GM12878 (cell line): Measurements from ENCODE around the gene COG4. TPM values are rescaled to one million over a fixed set of nuclear protein-coding genes. Genes with fewer than 3 reads are reported as not detected.

Experiments used
- ATAC-seq: fragments of 200-7000 bp; cut with Tn5 transposase; 3 replicates; pipeline ENCODE4 v1.9.1; 2020; ENCODE audit warnings: mild to moderate bottlenecking, moderate library complexity
- BruUV-seq: library from RNA; stranded (reverse); fragments of 400-500 nt; replicated peaks from 2 replicates; lab custom pipeline; 2021; lab: Mats Ljungman, UMichigan
- CTCF ChIA-PET: fragments of 300-600 bp; sonication (Branson Sonifier 250); formaldehyde crosslinking; extraction: SDS; loops from one replicate; lab custom pipeline; 2021; ENCODE audit warnings: inconsistent platforms; lab: Yijun Ruan, JAX
- POLR2A ChIA-PET: fragments of 350-600 bp; formaldehyde crosslinking; extraction: SDS; loops from one replicate; lab custom pipeline; 2021; ENCODE audit warnings: inconsistent platforms; lab: Charles Lee
- RAD21 ChIA-PET: fragments of 300-600 bp; sonication (Branson Sonifier 250); formaldehyde crosslinking; loops from one replicate; lab custom pipeline; 2023; ENCODE audit warnings: antibody characterized with exemption; ENCODE audit not compliant: unreplicated experiment; lab: Charles Lee
- SMC1A ChIA-PET: fragments of 300-600 bp; sonication (Branson Sonifier 250); formaldehyde crosslinking; loops from one replicate; lab custom pipeline; 2023; ENCODE audit not compliant: unreplicated experiment, uncharacterized antibody; lab: Charles Lee
- DNase-seq: peaks from one replicate; pipeline ENCODE4 v3.0.0-alpha.2; 2011; ENCODE audit warnings: low read depth, low spot score
- FAIRE-seq: peaks from 3 replicates; lab custom pipeline; 2011; peaks lifted over from hg19 to GRCh38; lab: Jason Lieb, UNC
- H2AFZ ChIP-seq: 2 replicates; pipeline ENCODE4 v1.6.0; 2011; ENCODE audit warnings: low read depth, low read length, control low read depth; ENCODE audit not compliant: control insufficient read depth
- H3K27ac ChIP-seq: 2 replicates; pipeline ENCODE4 v1.5.1; 2011; ENCODE audit warnings: control low read depth; ENCODE audit not compliant: control insufficient read depth, insufficient read depth
- H3K27me3 ChIP-seq, 2 experiments: replicated peaks in 1 of 2; 2 replicates each; pipeline versions ENCODE4 v1.6.0 to v1.6.1; 2011; ENCODE audit warnings: low read length in 1 of 2; ENCODE audit not compliant: control insufficient read depth in 2 of 2, insufficient read depth in 2 of 2
- H3K36me3 ChIP-seq, 2 experiments: 2 replicates each; pipeline ENCODE4 v1.5.1; 2011; ENCODE audit warnings: low read length in 1 of 2; ENCODE audit not compliant: control insufficient read depth in 2 of 2, insufficient read depth in 2 of 2
- H3K4me1 ChIP-seq: 2 replicates; pipeline ENCODE4 v1.6.1; 2011; ENCODE audit warnings: mild to moderate bottlenecking, low read length, moderate library complexity, mixed read lengths; ENCODE audit not compliant: control insufficient read depth, insufficient read depth
- H3K4me2 ChIP-seq: 2 replicates; pipeline ENCODE4 v1.6.0; 2011; ENCODE audit warnings: control low read depth; ENCODE audit not compliant: control insufficient read depth, insufficient read depth
- H3K4me3 ChIP-seq: fragments of 200-600 bp; sonication (generic); 2 replicates; pipeline ENCODE4 v1.5.1; 2016
- H3K79me2 ChIP-seq: 2 replicates; pipeline ENCODE4 v1.6.0; 2011; ENCODE audit warnings: low read length; ENCODE audit not compliant: control insufficient read depth, insufficient read depth
- H3K9ac ChIP-seq: 2 replicates; pipeline ENCODE4 v1.8.0; 2011; ENCODE audit warnings: low read length, control low read depth, mixed read lengths; ENCODE audit not compliant: control insufficient read depth, insufficient read depth
- H3K9me3 ChIP-seq: replicated peaks from 3 replicates; pipeline ENCODE4 v1.5.1; 2011; ENCODE audit warnings: mild to moderate bottlenecking, low read length; ENCODE audit not compliant: control insufficient read depth, insufficient read depth
- H4K20me1 ChIP-seq: 2 replicates; pipeline ENCODE4 v1.6.0; 2011; ENCODE audit not compliant: control insufficient read depth, insufficient read depth
- ATF2 ChIP-seq: IDR thresholded peaks from 2 replicates; pipeline ENCODE4 v1.6.1; 2012; ENCODE audit warnings: low read length, inconsistent platforms
- ATF7 ChIP-seq: fragments of 450-650 bp; IDR thresholded peaks from 2 replicates; pipeline ENCODE4 v1.6.1; 2016; ENCODE audit warnings: low read depth, mild to moderate bottlenecking
- CTCF ChIP-seq, 3 experiments: IDR thresholded peaks in 2 of 3; conservative IDR thresholded peaks in 1 of 3; 2 replicates each; pipeline ENCODE4 v1.5.1; 2011; ENCODE audit warnings: low read depth in 3 of 3, low read length in 3 of 3, mild to moderate bottlenecking in 3 of 3, control low read depth in 2 of 3, moderate library complexity in 2 of 3, inconsistent platforms in 1 of 3, mixed read lengths in 1 of 3; ENCODE audit not compliant: control insufficient read depth in 2 of 3, insufficient read depth in 1 of 3; ENCODE audit errors: extremely low read depth in 1 of 3
- CUX1 ChIP-seq: IDR thresholded peaks from 2 replicates; pipeline ENCODE4 v1.6.1; 2012; ENCODE audit warnings: improper control_type of control experiment, low read depth, low read length; ENCODE audit not compliant: insufficient replicate concordance
- NFYA ChIP-seq: IDR thresholded peaks from 2 replicates; pipeline ENCODE4 v1.6.1; 2011; ENCODE audit warnings: low read depth, mild to moderate bottlenecking, low read length, improper control_type of control experiment, borderline replicate concordance
- RAD21 ChIP-seq: IDR thresholded peaks from 2 replicates; pipeline ENCODE4 v1.6.1; 2011; ENCODE audit warnings: mild to moderate bottlenecking, low read depth, low read length, moderate library complexity; ENCODE audit not compliant: insufficient read depth
- SMC3 ChIP-seq: IDR thresholded peaks from 2 replicates; pipeline ENCODE4 v1.6.1; 2011; ENCODE audit warnings: low read length, improper control_type of control experiment, borderline replicate concordance
- WGBS: methylation state at CpG from one replicate; pipeline ENCODE4 v1.1.6; 2016; ENCODE audit warnings: low lambda C conversion rate; ENCODE audit not compliant: insufficient replicate concordance, insufficient coverage; ENCODE audit errors: missing lambda C conversion rate; 5-methylcytosine and 5-hydroxymethylcytosine counted together
- in situ Hi-C: fragments of 300-500 bp; cut with MboI; formaldehyde crosslinking; loops from 9 replicates; pipeline ENCODE4 v1.14.3; 2018; ENCODE audit warnings: mixed read lengths
- intact Hi-C: fragments of 100-400 bp; cut with micrococcal nuclease; formaldehyde crosslinking; loops from one replicate; pipeline ENCODE4 v1.14.2; 2022; ENCODE audit not compliant: unreplicated experiment
- polyA plus RNA-seq, 11 experiments: library from polyadenylated mRNA; depleted of rRNA in 4 of 11; unstranded in 6 of 11; stranded (reverse) in 5 of 11; fragments of >200 nt; fragmentation: Nextera tagmentation in 4 of 11; fragmentation: Illumina TruSeq in 1 of 11; extraction: Ambion mirVana in 4 of 11; extraction: Trizol in 1 of 11; gene quantifications; 1 replicate in 1 of 11; 2 replicates in 10 of 11; pipeline versions ENCODE4 v1.2.1 to v1.2.3, GENCODE V29; 2011 to 2016; ENCODE audit warnings: inconsistent platforms in 2 of 11, missing spikeins in 2 of 11, low read depth in 1 of 11
- total RNA-seq, 4 experiments: library from RNA; depleted of rRNA in 3 of 4; stranded (reverse); fragments of >200 nt in 3 of 4; fragmentation: Illumina TruSeq in 1 of 4; extraction: Trizol in 1 of 4; gene quantifications; 2 replicates each; pipeline versions ENCODE4 v1.2.1 to v1.2.3, GENCODE V29; 2013 to 2021
- TF ChIP-seq, protein P1 (sequence below): fragments of 450-650 bp; IDR thresholded peaks from 2 replicates; pipeline ENCODE4 v1.6.1; 2014; ENCODE audit warnings: mild to moderate bottlenecking

COG4 gene
- total and polyA plus RNA-seq, 10 of the 15 experiments (the other 5 are each of a cell fraction or from before 2014, with no cell fraction given), result 7.0 to 57.7 (median 33.0) TPM

GRCh38 chr16:70510216-70510615 is 13.1 kb downstream of the COG4 start (continued):
- TF ChIP-seq NFYA (no peak), CUX1 (no peak), ATF7 (no peak)
- TF ChIP-seq, protein P1, sequence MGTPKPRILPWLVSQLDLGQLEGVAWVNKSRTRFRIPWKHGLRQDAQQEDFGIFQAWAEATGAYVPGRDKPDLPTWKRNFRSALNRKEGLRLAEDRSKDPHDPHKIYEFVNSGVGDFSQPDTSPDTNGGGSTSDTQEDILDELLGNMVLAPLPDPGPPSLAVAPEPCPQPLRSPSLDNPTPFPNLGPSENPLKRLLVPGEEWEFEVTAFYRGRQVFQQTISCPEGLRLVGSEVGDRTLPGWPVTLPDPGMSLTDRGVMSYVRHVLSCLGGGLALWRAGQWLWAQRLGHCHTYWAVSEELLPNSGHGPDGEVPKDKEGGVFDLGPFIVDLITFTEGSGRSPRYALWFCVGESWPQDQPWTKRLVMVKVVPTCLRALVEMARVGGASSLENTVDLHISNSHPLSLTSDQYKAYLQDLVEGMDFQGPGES, result no peak

- 10% methylated on average over 5 of the region's 5 CpGs for WGBS
- no peak overlapping the region for H2AFZ ChIP-seq
- ChIA-PET RAD21 (interaction anchor here (0.6 to 1.6 kb wide), 15 partner anchors 11 to 263 kb away, joined by 3 to 9 read pairs (median 3); partner anchors contain the start of gene ST3GAL2), SMC1A (interaction anchor here (0.5 to 1.8 kb wide), 16 partner anchors 10 to 144 kb away, joined by 3 to 11 read pairs (median 3); no protein-coding TSS in a partner anchor), POLR2A (interaction anchor here (1.1 to 1.7 kb wide), 3 partner anchors 53 to 142 kb away, joined by 3 to 4 read pairs (median 3); no protein-coding TSS in a partner anchor), CTCF (interaction anchor here (0.6 to 2.0 kb wide), 29 partner anchors 9 to 263 kb away, joined by 3 to 9 read pairs (median 4); partner anchors contain the start of genes COG4, DDX19A and SF3B3)
- H3K36me3 ChIP-seq, result peaks cover 4 to 15% of the 10 kb centered on the region in 2 experiments
- in situ Hi-C loops (no loop called here), intact Hi-C loops (loop anchor here (1.0 kb wide), 1 partner anchor 145 kb away; no protein-coding TSS in a partner anchor)
- TSS peak; percentile 65 for BruUV-seq
- ATAC-seq (peak; percentile 94), FAIRE-seq (peak; percentile 97), DNase-seq (no peak)
- H3K4me1 ChIP-seq, result no peaks in the 10 kb centered on the region
- no peak overlapping the region for H3K9ac ChIP-seq
- no peaks in the 10 kb centered on the region for H3K27me3 ChIP-seq
- no peak overlapping the region for H3K4me3 ChIP-seq
- no peaks in the 10 kb centered on the region for H3K9me3 ChIP-seq
- H4K20me1 ChIP-seq, result no peaks in the 10 kb centered on the region
- peak; percentile 23; the same call in 1 of the 2 replicates for TF ChIP-seq SMC3
- TF ChIP-seq CTCF (IDR thresholded peaks at IDR 0.05 in 2 of 3, conservative IDR thresholded peaks at IDR 0.05 in 1 of 3; ENCODE audit: control insufficient read depth in 2 of 3, extremely low read depth in 1 of 3, insufficient read depth in 1 of 3, low read depth in 3 of 3, low read length in 3 of 3), result peak in 2 of 3 experiments; percentile 28 to 55; a peak in 3 of 6 replicates
- peak; percentile 34; the same call in 1 of the 2 replicates for TF ChIP-seq RAD21
- no peak for TF ChIP-seq ATF2
- no peak overlapping the region for H3K27ac ChIP-seq
- H3K4me2 ChIP-seq, result no peak overlapping the region
- H3K79me2 ChIP-seq, result no peaks in the 10 kb centered on the region
Measured at GRCh38 chr16:70508752-70509151, 14.6 kb downstream of the COG4 start.
